ENCODE data around the gene CDH4.

Gene CDH4

DNA sequence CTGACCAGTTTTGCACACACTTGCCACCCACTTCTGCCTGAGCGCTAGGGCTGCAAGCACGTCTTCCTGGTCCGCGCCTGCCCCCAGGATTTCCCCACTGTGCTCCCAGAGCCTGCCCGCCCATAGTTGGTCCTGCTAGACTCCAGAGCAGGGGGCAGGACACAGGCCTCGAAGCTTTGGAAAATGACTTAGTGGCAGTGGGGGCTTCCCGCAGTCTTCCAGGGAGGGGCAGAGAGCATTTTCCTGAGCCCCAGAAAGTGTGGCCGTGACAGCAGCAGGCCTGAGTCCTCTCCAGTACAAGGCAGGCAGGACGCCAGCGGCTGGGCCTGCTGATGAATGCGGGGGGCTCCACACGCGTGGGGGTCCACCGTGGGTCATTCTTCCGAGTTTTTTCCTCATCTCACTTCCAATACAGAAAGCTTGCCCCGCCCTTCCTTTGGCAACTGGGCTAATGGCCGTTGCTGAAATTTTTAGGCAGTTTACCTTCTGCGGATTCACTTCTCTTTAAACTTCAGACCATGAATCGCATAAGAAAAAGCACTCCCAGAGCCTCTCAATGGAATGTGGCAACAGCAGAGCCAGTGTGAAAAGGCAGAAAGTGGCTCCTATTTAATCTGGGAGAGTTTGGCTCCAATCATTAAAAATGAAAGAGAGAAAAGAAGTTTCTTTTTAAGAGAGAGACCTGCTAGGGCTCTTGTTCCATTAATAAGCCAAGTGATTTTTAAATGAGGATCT is 383.8 kb downstream of the CDH4 start:
- TF ChIP-seq TAF1 (IDR thresholded peaks at IDR 0.05; ENCODE audit: borderline replicate concordance, insufficient read depth, low read length) (no peak), POLR2AphosphoS5 (IDR thresholded peaks at IDR 0.05; ENCODE audit: low read depth, low read length) (no peak), REST (IDR thresholded peaks at IDR 0.05; ENCODE audit: insufficient read depth in 1 of 2, low read depth in 2 of 2, low read length in 2 of 2) (no peak), FOXP2 (optimal IDR thresholded peaks at IDR 0.05; ENCODE audit: borderline replicate concordance, extremely low read depth, extremely low read length, insufficient read depth) (no peak), SIN3A (IDR thresholded peaks at IDR 0.05; ENCODE audit: borderline replicate concordance, insufficient read depth, low read length) (no peak)

DNA sequence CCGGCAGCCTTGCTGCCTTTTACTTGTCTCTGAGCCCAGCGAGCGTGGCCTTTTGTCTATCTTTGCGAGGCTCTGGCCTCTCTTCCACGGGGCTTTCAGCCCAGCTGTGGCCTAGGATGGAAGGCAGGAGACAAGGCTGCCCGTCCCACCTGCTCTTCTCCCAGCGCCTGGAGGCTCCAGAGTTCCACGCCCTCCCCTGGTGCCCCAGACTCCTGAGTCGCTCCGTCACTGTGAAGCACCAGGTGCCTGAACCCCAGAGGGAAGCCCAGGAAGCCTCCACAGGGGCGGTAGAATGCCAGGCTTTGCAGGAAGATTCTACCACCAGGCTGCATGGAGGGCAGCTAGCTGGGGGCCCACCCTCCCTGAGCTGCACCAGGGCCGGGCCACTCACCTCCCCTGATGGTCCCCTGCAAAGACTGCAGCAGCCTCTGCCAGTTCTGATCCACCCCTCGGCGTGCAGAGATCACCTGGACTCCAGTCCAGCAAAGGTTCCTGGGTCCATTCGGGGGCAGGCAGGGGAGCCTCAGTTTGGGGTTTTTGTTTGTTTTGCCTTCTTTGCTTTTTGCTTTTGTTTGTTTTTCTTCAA is 384.6 kb downstream of the CDH4 start:
- TF ChIP-seq POLR2AphosphoS5 (IDR thresholded peaks at IDR 0.05; ENCODE audit: low read depth, low read length) (no peak), FOXP2 (optimal IDR thresholded peaks at IDR 0.05; ENCODE audit: borderline replicate concordance, extremely low read depth, extremely low read length, insufficient read depth) (no peak), SIN3A (IDR thresholded peaks at IDR 0.05; ENCODE audit: borderline replicate concordance, insufficient read depth, low read length) (no peak), TAF1 (IDR thresholded peaks at IDR 0.05; ENCODE audit: borderline replicate concordance, insufficient read depth, low read length) (no peak), REST (IDR thresholded peaks at IDR 0.05; ENCODE audit: insufficient read depth in 1 of 2, low read depth in 2 of 2, low read length in 2 of 2) (no peak)

DNA sequence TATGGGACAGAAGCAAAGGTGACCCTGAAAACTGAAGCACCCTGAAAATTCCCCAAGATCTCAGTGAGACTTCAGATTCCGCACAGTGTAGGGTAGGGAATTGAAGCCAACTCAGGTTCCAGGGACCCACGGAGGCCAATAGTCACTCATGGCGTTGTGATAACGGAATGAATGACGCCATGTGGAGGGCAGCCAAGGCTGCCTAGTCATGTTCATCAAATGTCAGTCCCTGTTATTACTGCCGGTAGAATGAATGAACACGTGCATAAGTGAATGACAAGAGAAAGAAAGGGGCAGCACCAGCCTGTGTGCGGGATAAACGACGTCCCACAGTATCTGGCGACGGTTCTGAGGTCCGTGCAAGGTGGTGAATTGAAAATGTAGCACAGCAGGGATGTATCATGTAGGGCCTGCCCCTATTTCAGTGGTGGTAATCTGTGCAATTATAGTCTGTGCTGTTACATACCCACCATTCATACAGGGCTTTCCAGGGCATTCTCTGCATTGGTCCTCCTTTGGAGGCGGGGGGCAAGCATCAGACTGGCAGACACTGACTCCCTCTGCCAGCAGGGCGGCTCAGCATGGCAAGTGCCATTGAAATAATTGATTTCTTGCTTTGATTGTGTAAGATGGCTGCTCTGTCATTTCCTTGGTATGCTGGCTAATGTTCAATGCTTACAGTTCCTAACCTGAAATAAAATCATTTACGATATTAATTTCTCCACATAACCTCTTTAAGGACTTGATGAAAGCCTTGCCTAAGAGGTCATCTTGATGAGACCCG is 386.9 kb downstream of the CDH4 start:
- TF ChIP-seq SIN3A (IDR thresholded peaks at IDR 0.05; ENCODE audit: borderline replicate concordance, insufficient read depth, low read length) (no peak), FOXP2 (optimal IDR thresholded peaks at IDR 0.05; ENCODE audit: borderline replicate concordance, extremely low read depth, extremely low read length, insufficient read depth) (no peak)

GRCh38 chr20:61640131-61640870 is 388.2 kb downstream of the CDH4 start:
- TF ChIP-seq TAF1 (IDR thresholded peaks at IDR 0.05; ENCODE audit: borderline replicate concordance, insufficient read depth, low read length): no peak

DNA sequence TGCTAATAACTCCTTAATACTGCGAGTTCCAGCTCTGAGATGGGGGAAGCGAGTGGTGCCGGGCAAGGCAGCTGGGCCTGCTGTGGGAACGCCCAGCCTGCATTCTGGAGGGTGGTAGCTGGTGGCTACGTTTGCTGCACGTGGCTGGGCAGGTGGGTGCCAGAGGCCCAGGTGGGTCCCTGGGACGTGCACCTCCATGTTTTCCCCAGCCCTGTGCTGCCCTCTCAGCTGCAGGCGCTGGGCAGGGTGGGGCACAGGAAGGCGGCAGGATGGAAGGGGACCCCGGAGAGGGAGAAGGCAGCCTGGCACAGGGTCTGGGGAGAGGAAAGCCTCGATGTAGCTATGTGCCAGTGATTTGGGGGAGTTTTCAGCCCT is 388.8 kb downstream of the CDH4 start:
- TF ChIP-seq SIN3A (IDR thresholded peaks at IDR 0.05; ENCODE audit: borderline replicate concordance, insufficient read depth, low read length) (no peak), POLR2AphosphoS5 (IDR thresholded peaks at IDR 0.05; ENCODE audit: low read depth, low read length) (no peak), FOXP2 (optimal IDR thresholded peaks at IDR 0.05; ENCODE audit: borderline replicate concordance, extremely low read depth, extremely low read length, insufficient read depth) (no peak), TAF1 (IDR thresholded peaks at IDR 0.05; ENCODE audit: borderline replicate concordance, insufficient read depth, low read length) (no peak), REST (IDR thresholded peaks at IDR 0.05; ENCODE audit: insufficient read depth in 1 of 2, low read depth in 2 of 2, low read length in 2 of 2) (no peak)

Data from PFSK-1 (cell line).